Liver (tissue), 9 donors: ENCODE measurements around the gene MFAP3L. TPM values are rescaled to one million over a fixed set of nuclear protein-coding genes. Genes with fewer than 3 reads are reported as not detected.

Experiments used
- DNase-seq: peaks from one replicate; pipeline ENCODE4 v3.0.0-alpha.2; 2017; ENCODE audit warnings: low spot score
- H3K27ac ChIP-seq, 2 donors: one replicate each; pipeline ENCODE4 v1.7.0; 2013; ENCODE audit warnings: inconsistent platforms in 2 of 2, low read length in 2 of 2, control low read depth in 1 of 2, low read depth in 1 of 2, mild to moderate bottlenecking in 1 of 2
- H3K27me3 ChIP-seq, 4 donors: one replicate each; pipeline versions ENCODE4 v1.6.1 to v1.7.0; 2013; ENCODE audit warnings: low read length in 3 of 4, inconsistent platforms in 1 of 4, mild to moderate bottlenecking in 1 of 4, moderate library complexity in 1 of 4; ENCODE audit not compliant: control insufficient read depth in 4 of 4, insufficient read depth in 4 of 4
- H3K36me3 ChIP-seq, 4 donors: one replicate each; pipeline versions ENCODE4 v1.6.1 to v1.7.0; 2013; ENCODE audit warnings: low read length in 3 of 4, mild to moderate bottlenecking in 3 of 4, low read depth in 1 of 4, moderate library complexity in 1 of 4; ENCODE audit not compliant: control insufficient read depth in 4 of 4, insufficient read depth in 3 of 4
- H3K4me1 ChIP-seq, 4 donors: one replicate each; pipeline versions ENCODE4 v1.6.1 to v1.7.0; 2013; ENCODE audit warnings: low read length in 3 of 4, mild to moderate bottlenecking in 3 of 4, moderate library complexity in 1 of 4; ENCODE audit not compliant: control insufficient read depth in 4 of 4, insufficient read depth in 4 of 4
- H3K4me3 ChIP-seq, 3 donors: one replicate each; pipeline versions ENCODE4 v1.6.1 to v1.7.0; 2013; ENCODE audit warnings: low read length in 3 of 3, control low read depth in 1 of 3, low read depth in 1 of 3, mild to moderate bottlenecking in 1 of 3
- H3K9ac ChIP-seq, 2 donors: one replicate each; pipeline ENCODE4 v1.7.0; 2013; ENCODE audit warnings: low read length in 2 of 2, mild to moderate bottlenecking in 2 of 2, moderate library complexity in 2 of 2, control low read depth in 1 of 2, low read depth in 1 of 2
- H3K9me3 ChIP-seq, 4 donors: one replicate each; pipeline versions ENCODE4 v1.6.1 to v1.7.0; 2013; ENCODE audit warnings: low read length in 3 of 4; ENCODE audit not compliant: control insufficient read depth in 4 of 4
- EGR1 ChIP-seq, 2 donors: IDR thresholded peaks; 2 replicates each; pipeline ENCODE4 v1.6.1; 2016 to 2018; ENCODE audit warnings: antibody characterized with exemption in 2 of 2, low read depth in 2 of 2
- FOXA2 ChIP-seq: IDR thresholded peaks from 2 replicates; pipeline ENCODE4 v1.6.1; 2016; ENCODE audit warnings: antibody characterized with exemption
- GABPA ChIP-seq, 2 donors: IDR thresholded peaks in 1 of 2; conservative IDR thresholded peaks in 1 of 2; 2 replicates each; pipeline ENCODE4 v1.6.1; 2016; ENCODE audit warnings: antibody characterized with exemption in 2 of 2, mild to moderate bottlenecking in 1 of 2, moderate library complexity in 1 of 2
- HNF4A ChIP-seq, 2 donors: conservative IDR thresholded peaks; 2 replicates each; pipeline ENCODE4 v1.6.1; 2016; ENCODE audit warnings: antibody characterized with exemption in 2 of 2, mild to moderate bottlenecking in 2 of 2
- HNF4G ChIP-seq: IDR thresholded peaks from 2 replicates; pipeline ENCODE4 v1.6.1; 2016; ENCODE audit warnings: antibody characterized with exemption
- JUND ChIP-seq, 2 donors: IDR thresholded peaks; 2 replicates each; pipeline ENCODE4 v1.6.1; 2016; ENCODE audit warnings: antibody characterized with exemption in 2 of 2
- NR2F2 ChIP-seq: IDR thresholded peaks from 2 replicates; pipeline ENCODE4 v1.6.1; 2016; ENCODE audit warnings: antibody characterized with exemption
- RAD21 ChIP-seq, 2 donors: IDR thresholded peaks; 2 replicates each; pipeline ENCODE4 v1.6.1; 2016; ENCODE audit warnings: antibody characterized with exemption in 2 of 2, mild to moderate bottlenecking in 2 of 2
- RXRA ChIP-seq, 2 donors: IDR thresholded peaks; 2 replicates each; pipeline ENCODE4 v1.6.1; 2017 to 2018; ENCODE audit warnings: antibody characterized with exemption in 2 of 2, mild to moderate bottlenecking in 1 of 2
- YY1 ChIP-seq: IDR thresholded peaks from 2 replicates; pipeline ENCODE4 v1.6.1; 2016; ENCODE audit warnings: antibody characterized with exemption, mild to moderate bottlenecking
- whole genome bisulfite sequencing: extraction: QIAGEN DNeasy Blood & Tissue Kit; methylation state at CpG from one replicate; pipeline ENCODE4 v1.1.7; 2013; 5-methylcytosine and 5-hydroxymethylcytosine counted together
- polyA plus RNA-seq, 2 donors: library from polyadenylated mRNA; stranded (reverse) in 1 of 2; unstranded in 1 of 2; fragments of 200-250 nt in 1 of 2; fragments of >200 nt in 1 of 2; fragmentation: Nextera tagmentation in 1 of 2; extraction: Ambion mirVana in 1 of 2; gene quantifications; one replicate each; pipeline versions ENCODE4 v1.2.1 to v1.2.3, GENCODE V29; 2013 to 2015
- total RNA-seq, 2 donors: library from RNA; depleted of rRNA; stranded (reverse); fragments of >200 nt; gene quantifications; one replicate each; pipeline ENCODE4 v1.2.3, GENCODE V29; 2014
- TF ChIP-seq, protein P1 (sequence below): IDR thresholded peaks from 2 replicates; pipeline ENCODE4 v1.6.1; 2016; ENCODE audit warnings: antibody characterized with exemption
- TF ChIP-seq, protein P2 (sequence below): IDR thresholded peaks from 2 replicates; pipeline ENCODE4 v1.6.1; 2016; ENCODE audit warnings: antibody characterized with exemption
- TF ChIP-seq, protein P3 (sequence below): fragments of 150-350 bp; IDR thresholded peaks from 2 replicates; pipeline ENCODE4 v1.5.1; 2017; ENCODE audit warnings: improper control_type of control experiment, low read depth, low read length; ENCODE audit not compliant: missing input control
- TF ChIP-seq, protein P4 (sequence below): IDR thresholded peaks from 2 replicates; pipeline ENCODE4 v1.6.1; 2016; ENCODE audit warnings: antibody characterized with exemption
- donor health status: healthy.
- donor health status: healthy.
- donor health status: healthy.
- donor health status: healthy.
- donor health status: healthy.

The MFAP3L gene
- total and polyA plus RNA-seq, 4 donors: 16.5 to 102 (median 18.5) TPM

DNA sequence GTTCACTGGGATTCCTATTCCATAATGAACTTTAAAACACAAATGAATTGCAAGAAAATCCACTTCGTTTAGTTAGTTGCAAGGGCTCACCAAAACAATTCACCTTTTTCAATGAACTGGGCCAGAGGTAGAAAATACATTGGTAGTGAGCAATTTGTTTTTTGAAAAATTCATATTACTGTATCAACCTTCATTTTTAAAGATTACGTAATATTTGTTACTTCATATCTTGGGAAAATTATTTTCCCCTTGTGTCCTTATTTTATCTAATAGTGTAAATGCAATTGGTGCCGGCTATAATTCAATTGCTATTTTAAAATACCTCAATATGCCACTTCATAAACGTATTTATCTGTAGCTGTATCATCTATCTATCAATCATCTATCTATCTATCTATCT lies 41.5 kb downstream of the MFAP3L start (continued):
- TF ChIP-seq, protein P1, sequence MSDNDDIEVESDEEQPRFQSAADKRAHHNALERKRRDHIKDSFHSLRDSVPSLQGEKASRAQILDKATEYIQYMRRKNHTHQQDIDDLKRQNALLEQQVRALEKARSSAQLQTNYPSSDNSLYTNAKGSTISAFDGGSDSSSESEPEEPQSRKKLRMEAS: no peak
- TF ChIP-seq YY1 (no peak), FOXA2 (no peak)

DNA sequence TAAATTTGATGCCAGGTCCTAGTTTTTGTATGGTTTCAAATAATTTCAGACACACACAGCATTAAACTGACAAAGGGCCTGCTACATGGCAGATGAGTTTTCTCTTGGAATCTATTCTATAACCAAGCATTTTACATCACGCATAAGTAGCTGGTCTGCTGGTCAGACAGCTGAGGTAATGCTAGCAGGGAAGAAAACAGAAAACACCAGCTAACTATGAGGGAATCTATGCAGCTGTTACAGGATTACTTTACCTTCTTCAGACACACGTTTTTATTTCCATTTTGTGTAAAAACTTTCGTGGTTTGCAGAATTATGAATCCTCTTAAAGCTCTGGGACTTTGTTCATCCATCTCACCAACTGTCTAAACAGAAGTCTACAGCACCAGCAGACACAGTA lies 42.0 kb downstream of the MFAP3L start:
- Histone ChIP-seq H3K27ac (no peak overlapping the region), H3K27me3 (no peaks in the 10 kb centered on the region), H3K4me1 (peaks cover 0 to 4% (median 1%) of the 10 kb centered on the region in 4 donors), H3K4me3 (no peak overlapping the region), H3K9me3 (no peaks in the 10 kb centered on the region), H3K36me3 (no peaks in the 10 kb centered on the region), H3K9ac (no peak overlapping the region)
- TF ChIP-seq JUND (IDR thresholded peaks at IDR 0.05) (no peak), HNF4A (conservative IDR thresholded peaks at IDR 0.05) (no peak), NR2F2 (no peak), RAD21 (IDR thresholded peaks at IDR 0.05) (no peak), GABPA (IDR thresholded peaks at IDR 0.05 in 1 of 2, conservative IDR thresholded peaks at IDR 0.05 in 1 of 2) (no peak), YY1 (no peak), EGR1 (IDR thresholded peaks at IDR 0.05; ENCODE audit: low read depth in 2 of 2) (no peak), HNF4G (no peak), FOXA2 (no peak), RXRA (IDR thresholded peaks at IDR 0.05) (no peak)
- TF ChIP-seq, protein P2, sequence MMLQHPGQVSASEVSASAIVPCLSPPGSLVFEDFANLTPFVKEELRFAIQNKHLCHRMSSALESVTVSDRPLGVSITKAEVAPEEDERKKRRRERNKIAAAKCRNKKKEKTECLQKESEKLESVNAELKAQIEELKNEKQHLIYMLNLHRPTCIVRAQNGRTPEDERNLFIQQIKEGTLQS: no peak
- TF ChIP-seq, protein P3, sequence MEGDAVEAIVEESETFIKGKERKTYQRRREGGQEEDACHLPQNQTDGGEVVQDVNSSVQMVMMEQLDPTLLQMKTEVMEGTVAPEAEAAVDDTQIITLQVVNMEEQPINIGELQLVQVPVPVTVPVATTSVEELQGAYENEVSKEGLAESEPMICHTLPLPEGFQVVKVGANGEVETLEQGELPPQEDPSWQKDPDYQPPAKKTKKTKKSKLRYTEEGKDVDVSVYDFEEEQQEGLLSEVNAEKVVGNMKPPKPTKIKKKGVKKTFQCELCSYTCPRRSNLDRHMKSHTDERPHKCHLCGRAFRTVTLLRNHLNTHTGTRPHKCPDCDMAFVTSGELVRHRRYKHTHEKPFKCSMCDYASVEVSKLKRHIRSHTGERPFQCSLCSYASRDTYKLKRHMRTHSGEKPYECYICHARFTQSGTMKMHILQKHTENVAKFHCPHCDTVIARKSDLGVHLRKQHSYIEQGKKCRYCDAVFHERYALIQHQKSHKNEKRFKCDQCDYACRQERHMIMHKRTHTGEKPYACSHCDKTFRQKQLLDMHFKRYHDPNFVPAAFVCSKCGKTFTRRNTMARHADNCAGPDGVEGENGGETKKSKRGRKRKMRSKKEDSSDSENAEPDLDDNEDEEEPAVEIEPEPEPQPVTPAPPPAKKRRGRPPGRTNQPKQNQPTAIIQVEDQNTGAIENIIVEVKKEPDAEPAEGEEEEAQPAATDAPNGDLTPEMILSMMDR: no peak
- TF ChIP-seq, protein P4, sequence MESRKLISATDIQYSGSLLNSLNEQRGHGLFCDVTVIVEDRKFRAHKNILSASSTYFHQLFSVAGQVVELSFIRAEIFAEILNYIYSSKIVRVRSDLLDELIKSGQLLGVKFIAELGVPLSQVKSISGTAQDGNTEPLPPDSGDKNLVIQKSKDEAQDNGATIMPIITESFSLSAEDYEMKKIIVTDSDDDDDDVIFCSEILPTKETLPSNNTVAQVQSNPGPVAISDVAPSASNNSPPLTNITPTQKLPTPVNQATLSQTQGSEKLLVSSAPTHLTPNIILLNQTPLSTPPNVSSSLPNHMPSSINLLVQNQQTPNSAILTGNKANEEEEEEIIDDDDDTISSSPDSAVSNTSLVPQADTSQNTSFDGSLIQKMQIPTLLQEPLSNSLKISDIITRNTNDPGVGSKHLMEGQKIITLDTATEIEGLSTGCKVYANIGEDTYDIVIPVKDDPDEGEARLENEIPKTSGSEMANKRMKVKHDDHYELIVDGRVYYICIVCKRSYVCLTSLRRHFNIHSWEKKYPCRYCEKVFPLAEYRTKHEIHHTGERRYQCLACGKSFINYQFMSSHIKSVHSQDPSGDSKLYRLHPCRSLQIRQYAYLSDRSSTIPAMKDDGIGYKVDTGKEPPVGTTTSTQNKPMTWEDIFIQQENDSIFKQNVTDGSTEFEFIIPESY: no peak
- TF ChIP-seq, protein P1: no peak
- 73% methylated on average over 3 of the region's 3 CpGs for WGBS
- DNase-seq: no peak

DNA sequence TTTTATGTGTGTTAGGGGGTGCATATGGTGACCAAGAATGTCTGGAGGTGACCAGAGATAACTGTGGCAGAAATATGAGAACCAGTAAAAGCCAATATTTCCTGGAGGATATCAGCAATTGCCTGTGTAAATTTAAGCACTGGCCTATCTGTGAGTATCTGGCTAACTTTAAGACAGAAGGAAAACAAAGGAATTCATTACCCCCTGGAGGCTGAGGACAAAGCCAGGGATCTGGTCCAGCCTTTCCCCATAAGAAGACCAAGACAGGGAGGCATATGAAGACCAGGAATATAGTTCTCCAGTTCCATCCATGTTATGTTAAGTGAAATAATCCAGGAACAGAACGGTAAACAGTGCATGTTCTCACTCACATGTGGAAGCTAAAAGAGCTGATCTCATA lies 49.2 kb downstream of the MFAP3L start:
- H3K27ac ChIP-seq: no peak overlapping the region
- no peak for DNase-seq
- H3K36me3 ChIP-seq: no peaks in the 10 kb centered on the region

More for the DNA sequence above, 49.2 kb downstream of the MFAP3L start:
- WGBS: 85% methylated on average over 1 of the region's 1 CpG
- H3K4me1 ChIP-seq: peaks cover 2 to 14% (median 9%) of the 10 kb centered on the region in 4 donors
- H3K4me3 ChIP-seq: no peak overlapping the region
- H3K9me3 ChIP-seq: no peaks in the 10 kb centered on the region
- no peak overlapping the region for H3K9ac ChIP-seq
- no peaks in the 10 kb centered on the region for H3K27me3 ChIP-seq
- TF ChIP-seq RAD21 (IDR thresholded peaks at IDR 0.05): no peak
